Measurements from ENCODE around the gene TMEM91.
"Not testable (repeated sequence)": the region's sequence is repeated elsewhere in the genome, so short reads cannot be mapped to it uniquely, and the experiment has no call there.

DNA sequence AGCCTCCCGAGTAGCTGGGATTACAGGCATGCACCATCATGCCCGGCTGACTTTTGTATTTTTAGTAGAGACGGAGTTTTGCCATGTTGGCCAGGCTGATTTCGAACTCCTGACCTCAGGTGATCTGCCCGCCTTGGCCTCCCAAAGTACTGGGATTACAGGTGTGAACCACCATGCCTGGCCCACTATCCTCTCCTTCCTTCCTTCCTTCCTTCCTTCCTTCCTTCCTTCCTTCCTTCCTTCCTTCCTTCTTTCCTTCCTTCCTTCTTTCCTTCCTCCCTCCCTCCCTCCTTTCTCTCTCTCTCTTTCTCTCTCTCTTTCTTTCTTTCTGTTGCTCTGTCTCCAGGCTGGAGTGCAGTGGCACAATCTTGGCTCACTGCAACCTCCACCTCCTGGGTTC lies 5.2 kb upstream of the TMEM91 start:
- TF ChIP-seq, protein P1, sequence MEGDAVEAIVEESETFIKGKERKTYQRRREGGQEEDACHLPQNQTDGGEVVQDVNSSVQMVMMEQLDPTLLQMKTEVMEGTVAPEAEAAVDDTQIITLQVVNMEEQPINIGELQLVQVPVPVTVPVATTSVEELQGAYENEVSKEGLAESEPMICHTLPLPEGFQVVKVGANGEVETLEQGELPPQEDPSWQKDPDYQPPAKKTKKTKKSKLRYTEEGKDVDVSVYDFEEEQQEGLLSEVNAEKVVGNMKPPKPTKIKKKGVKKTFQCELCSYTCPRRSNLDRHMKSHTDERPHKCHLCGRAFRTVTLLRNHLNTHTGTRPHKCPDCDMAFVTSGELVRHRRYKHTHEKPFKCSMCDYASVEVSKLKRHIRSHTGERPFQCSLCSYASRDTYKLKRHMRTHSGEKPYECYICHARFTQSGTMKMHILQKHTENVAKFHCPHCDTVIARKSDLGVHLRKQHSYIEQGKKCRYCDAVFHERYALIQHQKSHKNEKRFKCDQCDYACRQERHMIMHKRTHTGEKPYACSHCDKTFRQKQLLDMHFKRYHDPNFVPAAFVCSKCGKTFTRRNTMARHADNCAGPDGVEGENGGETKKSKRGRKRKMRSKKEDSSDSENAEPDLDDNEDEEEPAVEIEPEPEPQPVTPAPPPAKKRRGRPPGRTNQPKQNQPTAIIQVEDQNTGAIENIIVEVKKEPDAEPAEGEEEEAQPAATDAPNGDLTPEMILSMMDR (IDR thresholded peaks at IDR 0.05), result not testable (repeated sequence)
- TF ChIP-seq POLR2A (IDR thresholded peaks at IDR 0.05), result not testable (repeated sequence)
